ENCODE measurements around the gene CUX1.
"Not testable (repeated sequence)": the region's sequence is repeated elsewhere in the genome, so short reads cannot be mapped to it uniquely, and the experiment has no call there.

Gene CUX1

DNA sequence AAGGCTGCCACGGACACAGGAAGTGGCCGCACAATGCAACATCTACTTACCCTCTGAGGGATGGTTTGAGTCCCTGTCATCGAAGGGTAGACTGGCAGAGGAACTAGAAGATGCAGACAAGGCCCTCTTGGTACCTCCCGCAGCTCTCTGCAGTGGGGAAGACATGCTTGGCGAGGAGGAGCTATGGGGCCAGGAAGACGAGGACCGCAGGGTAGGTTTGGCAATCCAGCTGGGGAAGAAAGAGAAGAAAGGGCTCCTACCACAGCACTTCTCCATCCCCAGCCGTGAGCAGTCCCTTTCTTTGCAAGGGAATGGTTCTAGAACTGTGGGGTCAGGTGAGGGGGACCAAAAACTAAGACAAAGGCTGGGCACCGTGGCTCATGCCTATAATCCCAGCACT is 511.9 kb downstream of the CUX1 start:
- H3K27ac ChIP-seq (ENCODE audit: low read length); ATAC-seq (ENCODE audit: insufficient read depth, low read depth); DNase-seq: not testable (repeated sequence)

DNA sequence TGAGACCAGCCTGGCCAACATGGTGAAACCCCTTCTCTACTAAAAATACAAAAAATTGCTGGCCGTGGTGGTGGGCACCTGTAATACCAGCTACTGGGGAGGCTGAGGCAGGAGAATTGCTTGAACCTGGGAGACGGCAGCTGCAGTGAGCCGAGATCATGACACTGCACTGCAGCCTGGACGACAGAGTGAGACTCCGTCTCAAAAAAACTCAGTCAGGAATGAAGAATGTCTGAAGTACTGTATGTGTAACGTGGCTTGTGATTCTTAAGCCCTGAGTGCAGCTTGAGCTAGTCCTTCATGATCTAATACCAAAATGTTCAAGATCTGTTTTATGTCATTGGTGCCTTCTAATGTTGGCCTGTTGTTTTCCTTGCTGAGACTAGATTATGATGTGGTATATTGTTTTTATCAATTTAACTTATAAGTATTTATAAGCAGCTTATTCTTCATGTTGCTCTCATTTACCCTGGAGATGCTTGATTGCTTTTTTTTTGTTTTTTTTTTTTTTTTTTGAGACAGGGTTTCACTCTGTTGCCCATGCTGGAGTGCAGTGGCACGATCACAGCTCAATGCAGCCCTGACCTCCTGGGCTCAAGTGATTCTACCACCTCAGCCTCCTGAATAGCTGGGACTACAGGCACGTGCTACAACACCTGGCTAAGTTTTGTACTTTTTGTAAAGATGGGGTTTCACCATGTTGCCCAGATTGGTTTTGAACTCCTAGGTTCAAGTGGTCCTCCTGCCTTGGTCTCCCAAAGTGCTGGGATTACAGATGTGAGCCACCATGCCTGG is 513.4 kb downstream of the CUX1 start:
- H3K9ac ChIP-seq (ENCODE audit: low read depth, low read length); H3K9me3 ChIP-seq (ENCODE audit: insufficient read depth, low read length, severe bottlenecking); H3K4me3 ChIP-seq (ENCODE audit: low read depth in 1 of 2, low read length in 2 of 2); H3K4me2 ChIP-seq (ENCODE audit: insufficient read depth, low read length); H3K79me2 ChIP-seq (ENCODE audit: insufficient read depth, low read length); DNase-seq; H4K20me1 ChIP-seq (ENCODE audit: insufficient read depth, low read length); H3K4me1 ChIP-seq (ENCODE audit: insufficient read depth, low read length); H3K27ac ChIP-seq (ENCODE audit: low read length); H3K36me3 ChIP-seq (ENCODE audit: insufficient read depth, low read length); H3K27me3 ChIP-seq (ENCODE audit: insufficient read depth, low read length, poor library complexity); H2AFZ ChIP-seq (ENCODE audit: low read depth, low read length); ATAC-seq (ENCODE audit: insufficient read depth, low read depth): not testable (repeated sequence)

More for the DNA sequence above, 511.9 kb downstream of the CUX1 start:
- not testable (repeated sequence) for H3K4me3 ChIP-seq (ENCODE audit: low read depth in 1 of 2, low read length in 2 of 2); H3K79me2 ChIP-seq (ENCODE audit: insufficient read depth, low read length); H3K4me1 ChIP-seq (ENCODE audit: insufficient read depth, low read length); H3K27me3 ChIP-seq (ENCODE audit: insufficient read depth, low read length, poor library complexity); H3K36me3 ChIP-seq (ENCODE audit: insufficient read depth, low read length); H3K9ac ChIP-seq (ENCODE audit: low read depth, low read length); H3K9me3 ChIP-seq (ENCODE audit: insufficient read depth, low read length, severe bottlenecking); H2AFZ ChIP-seq (ENCODE audit: low read depth, low read length); H3K4me2 ChIP-seq (ENCODE audit: insufficient read depth, low read length); H4K20me1 ChIP-seq (ENCODE audit: insufficient read depth, low read length)
